Spleen (tissue), 11 donors: ENCODE measurements around the gene CFAP74. TPM values are rescaled to one million over a fixed set of nuclear protein-coding genes. Genes with fewer than 3 reads are reported as not detected.

Experiments
- DNase-seq: peaks from one replicate; pipeline ENCODE4 v3.0.0-alpha.2; 2020
- H3K27ac ChIP-seq, 8 donors: fragments of 200-600 bp; sonication (generic) in 7 of 8; 1 replicate in 4 of 8; 2 replicates in 4 of 8; pipeline versions ENCODE4 v1.5.0 to v1.8.0; 2016 to 2021; ENCODE audit warnings: inconsistent platforms in 4 of 8, mild to moderate bottlenecking in 4 of 8, moderate library complexity in 1 of 8
- H3K27me3 ChIP-seq, 7 donors: fragments of 200-600 bp; sonication (generic) in 6 of 7; replicated peaks in 1 of 7; 1 replicate in 4 of 7; 2 replicates in 3 of 7; pipeline versions ENCODE4 v1.5.0 to v1.8.0; 2016 to 2021; ENCODE audit warnings: inconsistent platforms in 3 of 7, mild to moderate bottlenecking in 1 of 7
- H3K36me3 ChIP-seq, 6 donors: fragments of 200-600 bp; sonication (generic) in 5 of 6; 1 replicate in 4 of 6; 2 replicates in 2 of 6; pipeline versions ENCODE4 v1.5.0 to v1.8.0; 2016 to 2021; ENCODE audit warnings: inconsistent platforms in 2 of 6
- H3K4me1 ChIP-seq, 6 donors: fragments of 200-600 bp; sonication (generic) in 5 of 6; 1 replicate in 3 of 6; 2 replicates in 3 of 6; pipeline versions ENCODE4 v1.5.0 to v1.8.0; 2016 to 2021; ENCODE audit warnings: inconsistent platforms in 3 of 6
- H3K4me3 ChIP-seq, 8 donors: fragments of 200-600 bp; sonication (generic) in 7 of 8; 1 replicate in 4 of 8; 2 replicates in 4 of 8; pipeline versions ENCODE4 v1.5.0 to v1.8.0; 2016 to 2021; ENCODE audit warnings: inconsistent platforms in 4 of 8, mild to moderate bottlenecking in 4 of 8, moderate library complexity in 2 of 8
- H3K9me3 ChIP-seq, 8 donors: fragments of 200-600 bp; sonication (generic) in 7 of 8; 1 replicate in 4 of 8; 2 replicates in 4 of 8; pipeline versions ENCODE4 v1.5.0 to v1.8.0; 2016 to 2021; ENCODE audit warnings: inconsistent platforms in 4 of 8
- CTCF ChIP-seq, 11 experiments: fragments of 200-600 bp in 7 of 11; fragments of 450-650 bp in 4 of 11; sonication (generic) in 4 of 11; IDR thresholded peaks in 8 of 11; conservative IDR thresholded peaks in 3 of 11; 1 replicate in 7 of 11; 2 replicates in 4 of 11; pipeline versions ENCODE4 v1.4.0 to v1.8.0; 2016 to 2021; ENCODE audit warnings: antibody characterized with exemption in 11 of 11, inconsistent platforms in 4 of 11, mild to moderate bottlenecking in 1 of 11
- POLR2A ChIP-seq, 3 donors: fragments of 450-650 bp; IDR thresholded peaks; one replicate each; pipeline ENCODE4 v1.5.1; 2017; ENCODE audit warnings: antibody characterized with exemption in 3 of 3, mild to moderate bottlenecking in 1 of 3
- POLR2AphosphoS5 ChIP-seq, 3 donors: sonication (generic); formaldehyde crosslinking; IDR thresholded peaks; one replicate each; pipeline ENCODE4 v1.5.1; 2017; ENCODE audit warnings: antibody characterized with exemption in 3 of 3
- WGBS, 5 donors: extraction: QIAGEN DNeasy Blood & Tissue Kit in 3 of 5; methylation state at CpG; one replicate each; pipeline versions ENCODE4 v1.1.5 to v1.1.7; 2013 to 2018; 5-methylcytosine and 5-hydroxymethylcytosine counted together
- intact Hi-C: fragments of 100-400 bp; cut with DNase I; formaldehyde crosslinking; loops from one replicate; pipeline ENCODE4 v1.15.0; 2023; ENCODE audit warnings: low total_unique reads
- polyA plus RNA-seq, 3 donors: library from polyadenylated mRNA; stranded (reverse); fragments of 200-250 nt; gene quantifications; one replicate each; pipeline ENCODE4 v1.2.1, GENCODE V29; 2013
- total RNA-seq, 7 donors: library from RNA; depleted of rRNA in 3 of 7; stranded (reverse); fragments of >200 nt in 3 of 7; fragmentation: NEBNext Ultra II Directional in 4 of 7; extraction: Animal tissue kit (Norgen Biotek cat#: 25700) in 4 of 7; gene quantifications; one replicate each; pipeline versions ENCODE4 v1.1.0 to v1.2.1, GENCODE V29; 2016 to 2021
- donor health status: healthy with polysubstance abuse.
- donor health status: DM: no; HTN: no; CAD: no; lungs with moderate emphysema.
- donor health status: DM: no; HTN: no; CAD: no.
- donor health status: Bipolar disorder and iron deficiency.
- donor health status: healthy.
- donor health status: DM: no; HTN: no; CAD: no.
- donor health status: DM: yes; HTN: yes; CAD: no.

CFAP74 gene
- total and polyA plus RNA-seq, 10 donors = 0.03 to 0.32 (median 0.14) TPM; not detected in 4

- intact Hi-C loops = no loop called here
- no peaks in the 10 kb centered on the region for H3K36me3 ChIP-seq
- DNase-seq = peak; percentile 72
- H3K9me3 ChIP-seq = no peaks in the 10 kb centered on the region
- 52 to 84% (median 69%) methylated on average over 10 to 13 of the region's 13 CpGs for WGBS, 5 donors
- no peak overlapping the region for H3K27ac ChIP-seq
- no peak overlapping the region for H3K4me3 ChIP-seq
- peaks cover 3 to 42% (median 18%) of the 10 kb centered on the region in 6 donors for H3K4me1 ChIP-seq
- TF ChIP-seq POLR2AphosphoS5 (IDR thresholded peaks at IDR 0.05) (no peak), CTCF (IDR thresholded peaks at IDR 0.05 in 8 of 11, conservative IDR thresholded peaks at IDR 0.05 in 3 of 11) (no peak)
- H3K27me3 ChIP-seq = peaks cover 0 to 8% (median 0%) of the 10 kb centered on the region in 7 donors
Measured at GRCh38 chr1:1901641-1902294, 101.8 kb downstream of the CFAP74 start.

DNA sequence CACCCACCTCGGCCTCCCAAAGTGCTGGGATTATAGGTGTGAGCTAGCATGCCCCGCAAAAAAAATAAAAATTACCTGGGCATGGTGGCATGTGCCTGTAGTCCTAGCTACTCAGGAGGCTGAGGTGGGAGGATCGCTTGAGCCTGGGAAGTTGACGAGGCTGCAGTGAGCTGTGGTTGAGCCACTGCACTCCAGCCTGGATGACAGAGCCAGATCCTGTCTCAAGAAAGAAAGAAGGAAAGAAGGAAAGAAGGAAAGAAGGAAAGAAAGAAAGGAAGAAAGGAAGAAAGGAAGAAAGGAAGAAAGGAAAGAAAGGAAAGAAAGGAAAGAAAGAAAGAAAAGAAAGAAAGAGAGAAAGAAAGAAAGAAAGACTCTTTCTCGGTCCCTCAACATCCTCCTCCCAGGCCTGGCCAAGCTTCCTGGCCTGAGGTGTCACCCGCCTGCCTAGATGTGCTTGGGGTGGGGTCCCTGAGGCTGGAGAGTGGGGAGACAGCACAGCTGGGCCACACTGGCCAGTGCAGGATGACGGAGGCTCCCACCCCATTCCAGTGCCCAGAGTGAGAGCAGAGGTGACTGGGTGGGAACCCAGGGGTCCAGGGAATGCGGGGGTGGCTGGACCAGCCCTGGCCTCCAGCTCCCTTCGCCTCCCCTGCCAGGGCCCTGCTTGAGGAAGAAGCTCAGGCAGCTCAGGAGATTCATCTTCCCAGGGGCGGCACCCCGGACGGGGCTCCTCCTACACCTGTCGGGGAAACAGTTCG is 102.5 kb downstream of the CFAP74 start:
- intact Hi-C loops = no loop called here
- Histone ChIP-seq H3K4me1 (peaks cover 2 to 42% (median 14%) of the 10 kb centered on the region in 6 donors), H3K4me3 (no peak overlapping the region), H3K27ac (no peak overlapping the region), H3K9me3 (no peaks in the 10 kb centered on the region), H3K36me3 (no peaks in the 10 kb centered on the region), H3K27me3 (peaks cover 0 to 10% (median 0%) of the 10 kb centered on the region in 7 donors)
- 69 to 82% (median 75%) methylated on average over 12 to 14 of the region's 14 CpGs for WGBS, 5 donors
- TF ChIP-seq POLR2A (IDR thresholded peaks at IDR 0.05) (no peak), POLR2AphosphoS5 (IDR thresholded peaks at IDR 0.05) (no peak), CTCF (IDR thresholded peaks at IDR 0.05 in 8 of 11, conservative IDR thresholded peaks at IDR 0.05 in 3 of 11) (no peak)
- DNase-seq = no peak

GRCh38 chr1:1899967-1900327 is 103.6 kb downstream of the CFAP74 start:
- TF ChIP-seq POLR2A (IDR thresholded peaks at IDR 0.05) (no peak), CTCF (IDR thresholded peaks at IDR 0.05 in 8 of 11, conservative IDR thresholded peaks at IDR 0.05 in 3 of 11) (no peak), POLR2AphosphoS5 (IDR thresholded peaks at IDR 0.05) (no peak)
- no peak for DNase-seq
- WGBS, 5 donors = 53 to 68% (median 56%) methylated on average over 5 to 9 of the region's 9 CpGs
- H3K9me3 ChIP-seq = no peaks in the 10 kb centered on the region
- H3K36me3 ChIP-seq = no peaks in the 10 kb centered on the region
- peaks cover 1 to 49% (median 22%) of the 10 kb centered on the region in 6 donors for H3K4me1 ChIP-seq
- no peak overlapping the region for H3K27ac ChIP-seq
- peaks cover 0 to 10% (median 0%) of the 10 kb centered on the region in 7 donors for H3K27me3 ChIP-seq
- no peak overlapping the region for H3K4me3 ChIP-seq
- intact Hi-C loops = loop anchor here (10.0 kb wide), 1 partner anchor 115 kb away; no protein-coding TSS in a partner anchor
